ENCODE measurements around the gene IL21R. TPM values are rescaled to one million over a fixed set of nuclear protein-coding genes. Genes with fewer than 3 reads are reported as not detected.

Gene IL21R
- total and polyA plus RNA-seq, 10 of the 15 experiments (the other 5 are each of a cell fraction or from before 2014, with no cell fraction given), result 5.3 to 138 (median 82.5) TPM

DNA sequence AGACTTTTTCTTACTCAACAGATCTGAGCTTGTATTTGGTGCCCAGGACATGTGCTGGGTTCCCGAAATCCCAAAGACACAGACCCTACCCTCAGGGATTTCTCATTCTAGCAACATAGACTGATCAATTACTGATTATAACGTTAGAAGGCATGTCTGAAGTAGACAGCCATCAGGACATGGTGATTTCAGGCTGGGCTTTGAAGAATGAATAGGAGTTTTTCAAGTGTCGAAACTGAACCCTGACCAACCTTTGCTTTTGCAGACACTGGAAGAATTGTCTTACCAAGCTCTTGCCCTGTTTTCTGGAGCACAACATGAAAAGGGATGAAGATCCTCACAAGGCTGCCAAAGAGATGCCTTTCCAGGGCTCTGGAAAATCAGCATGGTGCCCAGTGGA lies 40.0 kb upstream of the IL21R start:
- BruUV-seq (replicated peaks), result no TSS peak
- Histone ChIP-seq H3K4me1 (ENCODE audit: control insufficient read depth, insufficient read depth, low read length) (peaks cover 12% of the 10 kb centered on the region), H3K4me2 (ENCODE audit: control insufficient read depth, insufficient read depth) (no peak overlapping the region), H3K27ac (ENCODE audit: control insufficient read depth, insufficient read depth) (no peak overlapping the region), H2AFZ (ENCODE audit: control insufficient read depth, low read depth, low read length) (no peak overlapping the region), H3K36me3 (ENCODE audit: control insufficient read depth in 2 of 2, insufficient read depth in 2 of 2, low read length in 1 of 2) (peaks cover 0 to 29% of the 10 kb centered on the region in 2 experiments; a peak in 3 of 4 replicates), H3K79me2 (ENCODE audit: control insufficient read depth, insufficient read depth, low read length) (no peaks in the 10 kb centered on the region), H3K4me3 (no peak overlapping the region), H4K20me1 (ENCODE audit: control insufficient read depth, insufficient read depth) (no peaks in the 10 kb centered on the region), H3K9me3 (replicated peaks; ENCODE audit: control insufficient read depth, insufficient read depth, low read length) (no peaks in the 10 kb centered on the region), H3K9ac (ENCODE audit: control insufficient read depth, insufficient read depth, low read length) (no peak overlapping the region), H3K27me3 (replicated peaks in 1 of 2; ENCODE audit: control insufficient read depth in 2 of 2, insufficient read depth in 2 of 2, low read length in 1 of 2) (no peaks in the 10 kb centered on the region)
- TF ChIP-seq FOXK2 (IDR thresholded peaks at IDR 0.05), result no peak
- TF ChIP-seq HCFC1 (IDR thresholded peaks at IDR 0.05; ENCODE audit: low read length), result no peak
- TF ChIP-seq STAT1 (conservative IDR thresholded peaks at IDR 0.05), result no peak
- TF ChIP-seq HDAC2 (IDR thresholded peaks at IDR 0.05), result no peak
- no peak for TF ChIP-seq SMARCA5 (IDR thresholded peaks at IDR 0.05)
- TF ChIP-seq, protein P1, sequence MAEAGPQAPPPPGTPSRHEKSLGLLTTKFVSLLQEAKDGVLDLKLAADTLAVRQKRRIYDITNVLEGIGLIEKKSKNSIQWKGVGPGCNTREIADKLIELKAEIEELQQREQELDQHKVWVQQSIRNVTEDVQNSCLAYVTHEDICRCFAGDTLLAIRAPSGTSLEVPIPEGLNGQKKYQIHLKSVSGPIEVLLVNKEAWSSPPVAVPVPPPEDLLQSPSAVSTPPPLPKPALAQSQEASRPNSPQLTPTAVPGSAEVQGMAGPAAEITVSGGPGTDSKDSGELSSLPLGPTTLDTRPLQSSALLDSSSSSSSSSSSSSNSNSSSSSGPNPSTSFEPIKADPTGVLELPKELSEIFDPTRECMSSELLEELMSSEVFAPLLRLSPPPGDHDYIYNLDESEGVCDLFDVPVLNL (IDR thresholded peaks at IDR 0.05; ENCODE audit: low read depth, low read length), result no peak
- TF ChIP-seq, protein P2, sequence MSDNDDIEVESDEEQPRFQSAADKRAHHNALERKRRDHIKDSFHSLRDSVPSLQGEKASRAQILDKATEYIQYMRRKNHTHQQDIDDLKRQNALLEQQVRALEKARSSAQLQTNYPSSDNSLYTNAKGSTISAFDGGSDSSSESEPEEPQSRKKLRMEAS (IDR thresholded peaks at IDR 0.05; ENCODE audit: low read depth, low read length), result no peak
- no peak for TF ChIP-seq JUNB (IDR thresholded peaks at IDR 0.05)
- no peak for TF ChIP-seq NRF1 (conservative IDR thresholded peaks at IDR 0.05; ENCODE audit: low read depth, low read length)
- TF ChIP-seq SREBF2 (IDR thresholded peaks at IDR 0.05; ENCODE audit: low read length), result no peak
- no peak for TF ChIP-seq NFYB (IDR thresholded peaks at IDR 0.05; ENCODE audit: insufficient read depth, low read depth, low read length)
- TF ChIP-seq, protein P3, sequence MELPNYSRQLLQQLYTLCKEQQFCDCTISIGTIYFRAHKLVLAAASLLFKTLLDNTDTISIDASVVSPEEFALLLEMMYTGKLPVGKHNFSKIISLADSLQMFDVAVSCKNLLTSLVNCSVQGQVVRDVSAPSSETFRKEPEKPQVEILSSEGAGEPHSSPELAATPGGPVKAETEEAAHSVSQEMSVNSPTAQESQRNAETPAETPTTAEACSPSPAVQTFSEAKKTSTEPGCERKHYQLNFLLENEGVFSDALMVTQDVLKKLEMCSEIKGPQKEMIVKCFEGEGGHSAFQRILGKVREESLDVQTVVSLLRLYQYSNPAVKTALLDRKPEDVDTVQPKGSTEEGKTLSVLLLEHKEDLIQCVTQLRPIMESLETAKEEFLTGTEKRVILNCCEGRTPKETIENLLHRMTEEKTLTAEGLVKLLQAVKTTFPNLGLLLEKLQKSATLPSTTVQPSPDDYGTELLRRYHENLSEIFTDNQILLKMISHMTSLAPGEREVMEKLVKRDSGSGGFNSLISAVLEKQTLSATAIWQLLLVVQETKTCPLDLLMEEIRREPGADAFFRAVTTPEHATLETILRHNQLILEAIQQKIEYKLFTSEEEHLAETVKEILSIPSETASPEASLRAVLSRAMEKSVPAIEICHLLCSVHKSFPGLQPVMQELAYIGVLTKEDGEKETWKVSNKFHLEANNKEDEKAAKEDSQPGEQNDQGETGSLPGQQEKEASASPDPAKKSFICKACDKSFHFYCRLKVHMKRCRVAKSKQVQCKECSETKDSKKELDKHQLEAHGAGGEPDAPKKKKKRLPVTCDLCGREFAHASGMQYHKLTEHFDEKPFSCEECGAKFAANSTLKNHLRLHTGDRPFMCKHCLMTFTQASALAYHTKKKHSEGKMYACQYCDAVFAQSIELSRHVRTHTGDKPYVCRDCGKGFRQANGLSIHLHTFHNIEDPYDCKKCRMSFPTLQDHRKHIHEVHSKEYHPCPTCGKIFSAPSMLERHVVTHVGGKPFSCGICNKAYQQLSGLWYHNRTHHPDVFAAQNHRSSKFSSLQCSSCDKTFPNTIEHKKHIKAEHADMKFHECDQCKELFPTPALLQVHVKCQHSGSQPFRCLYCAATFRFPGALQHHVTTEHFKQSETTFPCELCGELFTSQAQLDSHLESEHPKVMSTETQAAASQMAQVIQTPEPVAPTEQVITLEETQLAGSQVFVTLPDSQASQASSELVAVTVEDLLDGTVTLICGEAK (IDR thresholded peaks at IDR 0.05; ENCODE audit: borderline replicate concordance), result no peak
- TF ChIP-seq RB1 (IDR thresholded peaks at IDR 0.05; ENCODE audit: borderline replicate concordance), result no peak
- TF ChIP-seq, protein P4, sequence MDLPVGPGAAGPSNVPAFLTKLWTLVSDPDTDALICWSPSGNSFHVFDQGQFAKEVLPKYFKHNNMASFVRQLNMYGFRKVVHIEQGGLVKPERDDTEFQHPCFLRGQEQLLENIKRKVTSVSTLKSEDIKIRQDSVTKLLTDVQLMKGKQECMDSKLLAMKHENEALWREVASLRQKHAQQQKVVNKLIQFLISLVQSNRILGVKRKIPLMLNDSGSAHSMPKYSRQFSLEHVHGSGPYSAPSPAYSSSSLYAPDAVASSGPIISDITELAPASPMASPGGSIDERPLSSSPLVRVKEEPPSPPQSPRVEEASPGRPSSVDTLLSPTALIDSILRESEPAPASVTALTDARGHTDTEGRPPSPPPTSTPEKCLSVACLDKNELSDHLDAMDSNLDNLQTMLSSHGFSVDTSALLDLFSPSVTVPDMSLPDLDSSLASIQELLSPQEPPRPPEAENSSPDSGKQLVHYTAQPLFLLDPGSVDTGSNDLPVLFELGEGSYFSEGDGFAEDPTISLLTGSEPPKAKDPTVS (IDR thresholded peaks at IDR 0.05; ENCODE audit: low read depth, low read length), result no peak
- no peak for FAIRE-seq
- ChIA-PET POLR2A (interaction anchor here (1.2 kb wide), 1 partner anchor 125 kb away, joined by 5 read pairs; no protein-coding TSS in a partner anchor), RAD21 (ENCODE audit: unreplicated experiment) (interaction anchor here (0.8 to 2.0 kb wide), 3 partner anchors 127 to 183 kb away, joined by 4 to 8 read pairs (median 4); no protein-coding TSS in a partner anchor), SMC1A (ENCODE audit: uncharacterized antibody, unreplicated experiment) (interaction anchor here (0.6 to 1.6 kb wide), 4 partner anchors 13 to 131 kb away, joined by 3 to 6 read pairs (median 4); no protein-coding TSS in a partner anchor), CTCF (interaction anchor here (0.9 to 3.6 kb wide), 4 partner anchors 12 to 132 kb away, joined by 3 to 17 read pairs (median 4); no protein-coding TSS in a partner anchor)
- no peak for ATAC-seq
- DNase-seq (ENCODE audit: low read depth, low spot score), result no peak
- intact Hi-C loops (cut with micrococcal nuclease; ENCODE audit: unreplicated experiment) (no loop called here), in situ Hi-C loops (cut with MboI) (loop anchor here (25.0 kb wide), 1 partner anchor 1525 kb away; no protein-coding TSS in a partner anchor)
- WGBS (ENCODE audit: insufficient coverage, insufficient replicate concordance, low lambda C conversion rate, missing lambda C conversion rate), result 67% methylated on average over 3 of the region's 3 CpGs
